Activated naive CD8-positive, alpha-beta T cell treated with anti-CD3 and anti-CD28 coated beads, Interleukin-2, amount 10 ng/mL, durations not matched to agents 7 days and 5 days (primary cell): ENCODE results near the gene DYDC2. TPM values are rescaled to one million over a fixed set of nuclear protein-coding genes. Genes with fewer than 3 reads are reported as not detected.

Experiments
- ATAC-seq: fragments of 150-1000 bp; cut with Tn5 transposase; one replicate; pipeline ENCODE4 v1.10.0; 2021; ENCODE audit warnings: low read depth, moderate library complexity
- POLR2A ChIA-PET: fragments of 350-600 bp; sonication (Branson Sonifier 250); formaldehyde crosslinking; loops from one replicate; lab custom pipeline; 2021; ENCODE audit warnings: antibody characterized with exemption; lab: Charles Lee
- DNase-seq: peaks from one replicate; pipeline ENCODE4 v3.0.0; 2021
- H3K27ac Mint-ChIP-seq: one replicate; pipeline ENCODE4 v1.8.0; 2022; ENCODE audit warnings: mild to moderate bottlenecking, mixed read lengths
- H3K27me3 Mint-ChIP-seq: one replicate; pipeline ENCODE4 v1.8.0; 2022; ENCODE audit warnings: mild to moderate bottlenecking, moderate library complexity, mixed read lengths
- H3K36me3 Mint-ChIP-seq: one replicate; pipeline ENCODE4 v1.8.0; 2021; ENCODE audit warnings: mild to moderate bottlenecking, mixed read lengths
- H3K4me1 Mint-ChIP-seq: one replicate; pipeline ENCODE4 v1.8.0; 2021; ENCODE audit warnings: mixed read lengths
- H3K4me3 Mint-ChIP-seq: one replicate; pipeline ENCODE4 v1.8.0; 2022; ENCODE audit warnings: mild to moderate bottlenecking, moderate library complexity, mixed read lengths
- H3K9me3 Mint-ChIP-seq: one replicate; pipeline ENCODE4 v1.8.0; 2021; ENCODE audit warnings: mixed read lengths
- total RNA-seq, 2 experiments: library from RNA; stranded (reverse); gene quantifications; one replicate each; pipeline ENCODE4 v1.2.3, GENCODE V29; 2021

The DYDC2 gene, protein sequence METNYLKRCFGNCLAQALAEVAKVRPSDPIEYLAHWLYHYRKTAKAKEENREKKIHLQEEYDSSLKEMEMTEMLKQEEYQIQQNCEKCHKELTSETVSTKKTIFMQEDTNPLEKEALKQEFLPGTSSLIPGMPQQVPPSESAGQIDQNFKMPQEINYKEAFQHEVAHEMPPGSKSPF
- total RNA-seq: not detected

- DNase-seq (peak; percentile 76), ATAC-seq (peak; percentile 96)
- H3K36me3 Mint-ChIP-seq: no peaks in the 10 kb centered on the region
- peak within 1 kb of the TSS; percentile 83 for H3K4me3 Mint-ChIP-seq
- no peaks in the 10 kb centered on the region for H3K9me3 Mint-ChIP-seq
- POLR2A ChIA-PET: interaction anchor here (0.6 kb wide), 1 partner anchor 84 kb away, joined by 3 read pairs; no protein-coding TSS in a partner anchor
- peaks cover 5% of the 10 kb centered on the region for H3K4me1 Mint-ChIP-seq
- H3K27ac Mint-ChIP-seq: no peak within 1 kb of the TSS
- H3K27me3 Mint-ChIP-seq: peaks cover 41% of the 10 kb centered on the region
Measured at GRCh38 chr10:80356563-80356988, at the start of gene DYDC2, which contains the start of gene DYDC1. Gene DYDC2, plus strand, starts transcription at chr10:80356781. Its CDS starts 5,663 bp downstream, at chr10:80362444. Gene DYDC1, minus strand, starts transcription at chr10:80356755. Its CDS starts 4,154 bp downstream, at chr10:80352601.

DNA sequence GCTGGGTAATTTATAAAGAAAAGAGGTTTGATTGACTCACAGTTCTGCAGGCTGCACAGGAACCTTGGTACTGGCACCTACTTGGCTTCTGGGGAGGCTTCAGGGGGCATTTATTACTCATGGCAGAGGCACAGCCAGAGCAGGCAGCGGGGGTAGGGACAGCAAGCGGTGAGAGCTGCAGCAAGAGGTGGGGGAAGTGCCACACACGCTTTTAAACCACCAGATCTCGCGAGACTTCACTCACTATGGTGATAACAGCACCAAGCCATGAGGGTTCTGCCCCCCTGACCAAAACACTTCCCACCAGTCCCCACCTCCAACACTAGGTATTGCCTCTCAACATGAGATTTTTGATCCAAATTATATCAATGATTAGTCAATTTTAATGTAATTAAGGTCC, 43.1 kb upstream of the DYDC2 start:
- Mint-ChIP-seq H3K9me3 (peaks cover 1% of the 10 kb centered on the region), H3K4me3 (no peak overlapping the region), H3K4me1 (no peaks in the 10 kb centered on the region), H3K27ac (no peak overlapping the region), H3K27me3 (peaks cover 10% of the 10 kb centered on the region), H3K36me3 (no peaks in the 10 kb centered on the region)
- POLR2A ChIA-PET: no interaction called here
- no peak for ATAC-seq
- no peak for DNase-seq

GRCh38 chr10:80315391-80315790, 41.2 kb upstream of the DYDC2 start:
- no peaks in the 10 kb centered on the region for H3K36me3 Mint-ChIP-seq
- DNase-seq (no peak), ATAC-seq (no peak)
- POLR2A ChIA-PET: no interaction called here
- no peaks in the 10 kb centered on the region for H3K9me3 Mint-ChIP-seq
- no peak overlapping the region for H3K4me3 Mint-ChIP-seq
- H3K27ac Mint-ChIP-seq: no peak overlapping the region
- no peaks in the 10 kb centered on the region for H3K4me1 Mint-ChIP-seq
- peaks cover 10% of the 10 kb centered on the region for H3K27me3 Mint-ChIP-seq

DNA sequence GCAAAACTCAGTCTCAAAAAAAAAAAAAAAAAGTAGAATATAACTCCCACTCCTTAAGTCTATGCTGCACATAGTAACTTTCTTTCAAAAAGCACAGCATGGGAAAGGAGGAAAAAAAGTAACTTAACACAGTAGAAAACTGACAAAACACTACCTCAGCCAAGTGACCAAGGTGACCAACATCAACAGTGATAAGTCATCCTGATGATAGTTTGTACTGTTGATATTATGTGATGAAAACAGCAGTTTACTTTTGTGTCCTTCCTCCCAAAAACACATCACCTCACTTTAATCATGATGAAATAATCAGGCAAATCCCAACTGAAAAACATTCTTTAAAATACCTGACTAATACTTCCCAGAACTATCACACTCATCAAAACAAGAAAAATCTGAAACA, 37.8 kb upstream of the DYDC2 start:
- H3K4me1 Mint-ChIP-seq: no peaks in the 10 kb centered on the region
- H3K36me3 Mint-ChIP-seq: no peaks in the 10 kb centered on the region
- no peak overlapping the region for H3K27ac Mint-ChIP-seq
- H3K27me3 Mint-ChIP-seq: peaks cover 9% of the 10 kb centered on the region
- POLR2A ChIA-PET: no interaction called here
- ATAC-seq: no peak
- H3K9me3 Mint-ChIP-seq: no peaks in the 10 kb centered on the region
- H3K4me3 Mint-ChIP-seq: no peak overlapping the region
- DNase-seq: no peak

DNA sequence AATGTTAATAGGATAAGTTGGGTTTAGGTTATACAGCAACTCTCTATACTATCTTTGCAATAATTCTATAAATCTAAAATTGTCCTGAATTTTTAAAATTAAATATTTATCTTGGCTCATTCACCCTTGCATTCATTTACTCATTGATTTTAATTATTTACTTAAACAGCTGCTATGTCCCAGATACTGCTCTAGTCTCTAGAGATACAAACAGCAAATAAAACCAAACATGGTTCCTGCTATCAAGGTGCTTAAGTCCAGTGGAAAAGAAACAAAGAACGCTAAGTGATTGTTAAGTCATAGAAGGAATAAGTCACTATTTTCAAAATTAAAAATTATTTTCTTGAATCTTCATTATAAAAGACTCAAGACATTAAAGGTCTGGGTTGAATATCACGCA, 37.3 kb upstream of the DYDC2 start:
- Mint-ChIP-seq H3K27me3 (peaks cover 11% of the 10 kb centered on the region), H3K4me1 (no peaks in the 10 kb centered on the region), H3K9me3 (no peaks in the 10 kb centered on the region), H3K4me3 (no peak overlapping the region), H3K27ac (no peak overlapping the region), H3K36me3 (no peaks in the 10 kb centered on the region)
- DNase-seq (no peak), ATAC-seq (no peak)
- POLR2A ChIA-PET: no interaction called here

DNA sequence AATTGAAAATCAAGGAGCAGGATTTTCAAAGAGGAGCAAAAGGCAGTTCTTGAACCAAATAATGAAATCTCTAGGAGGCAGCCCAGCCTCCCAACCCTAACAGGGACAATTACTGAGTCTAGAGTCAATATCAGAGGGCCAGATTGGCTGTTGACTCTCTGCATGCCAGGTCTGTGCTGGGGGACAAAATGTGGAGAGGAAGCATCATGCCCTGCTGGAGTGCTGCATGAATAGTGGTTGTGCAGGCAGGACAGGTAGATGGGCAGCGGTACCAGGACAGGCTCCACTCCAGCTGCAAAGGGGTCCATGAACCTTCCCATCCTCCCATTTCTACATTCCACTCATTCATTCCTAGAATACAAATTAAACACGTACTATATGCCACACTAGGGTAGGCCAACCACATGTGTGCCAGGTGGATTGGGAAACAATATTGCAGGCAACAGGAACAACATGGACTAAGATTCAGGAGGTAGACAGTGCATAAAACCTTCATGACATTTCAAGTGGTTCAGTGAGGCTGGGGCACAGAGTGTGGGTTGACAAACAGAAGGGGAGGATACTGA, 36.8 kb upstream of the DYDC2 start:
- Mint-ChIP-seq H3K36me3 (no peaks in the 10 kb centered on the region), H3K4me3 (no peak overlapping the region), H3K27ac (no peak overlapping the region), H3K9me3 (no peaks in the 10 kb centered on the region), H3K4me1 (no peaks in the 10 kb centered on the region), H3K27me3 (peaks cover 11% of the 10 kb centered on the region)
- ATAC-seq (no peak), DNase-seq (no peak)
- POLR2A ChIA-PET: no interaction called here

DNA sequence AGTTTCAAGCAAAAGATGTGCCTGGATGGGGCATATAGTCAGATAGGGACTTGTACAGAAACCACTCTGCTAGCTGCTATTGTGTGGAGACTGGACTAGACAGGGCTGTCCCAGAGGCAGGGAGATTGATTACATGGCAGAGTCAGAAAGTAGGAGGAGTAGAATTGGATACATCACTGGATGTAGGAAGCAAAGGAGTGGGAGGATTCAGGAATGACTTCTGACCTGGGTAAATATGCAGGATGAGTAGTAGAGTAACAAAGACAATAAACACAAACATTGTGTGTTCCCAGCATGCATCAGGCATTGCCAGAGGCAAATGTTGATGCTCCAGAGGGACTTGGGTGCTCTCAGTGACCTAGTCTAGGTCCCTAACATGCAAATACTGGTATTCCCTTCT, 36.2 kb upstream of the DYDC2 start:
- no peaks in the 10 kb centered on the region for H3K4me1 Mint-ChIP-seq
- peaks cover 11% of the 10 kb centered on the region for H3K27me3 Mint-ChIP-seq
- POLR2A ChIA-PET: no interaction called here
- ATAC-seq (no peak), DNase-seq (no peak)
- H3K4me3 Mint-ChIP-seq: no peak overlapping the region
- H3K36me3 Mint-ChIP-seq: no peaks in the 10 kb centered on the region
- H3K9me3 Mint-ChIP-seq: no peaks in the 10 kb centered on the region
- no peak overlapping the region for H3K27ac Mint-ChIP-seq

DNA sequence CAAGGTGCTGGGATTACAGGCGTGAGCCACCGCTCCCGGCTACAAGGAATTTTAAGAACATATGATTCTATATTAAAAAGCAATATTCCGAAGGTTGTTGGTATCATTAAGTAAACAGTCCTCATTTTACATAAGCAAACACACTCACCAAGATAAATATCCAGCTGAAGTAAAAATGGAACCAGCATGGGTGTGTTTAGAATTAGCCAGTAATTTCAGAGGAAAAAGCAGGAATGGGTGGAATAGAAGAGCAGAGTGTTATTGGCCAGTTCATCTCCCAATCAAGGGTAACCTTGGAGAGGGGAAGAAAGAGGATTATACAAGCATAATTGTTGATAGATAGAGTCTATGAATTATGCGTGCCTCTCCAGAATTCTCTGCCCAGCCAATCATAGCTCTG, 35.4 kb upstream of the DYDC2 start:
- H3K36me3 Mint-ChIP-seq: no peaks in the 10 kb centered on the region
- H3K9me3 Mint-ChIP-seq: no peaks in the 10 kb centered on the region
- H3K27me3 Mint-ChIP-seq: peaks cover 11% of the 10 kb centered on the region
- DNase-seq (no peak), ATAC-seq (no peak)
- H3K4me3 Mint-ChIP-seq: no peak overlapping the region
- POLR2A ChIA-PET: no interaction called here
- no peaks in the 10 kb centered on the region for H3K4me1 Mint-ChIP-seq
- no peak overlapping the region for H3K27ac Mint-ChIP-seq

DNA sequence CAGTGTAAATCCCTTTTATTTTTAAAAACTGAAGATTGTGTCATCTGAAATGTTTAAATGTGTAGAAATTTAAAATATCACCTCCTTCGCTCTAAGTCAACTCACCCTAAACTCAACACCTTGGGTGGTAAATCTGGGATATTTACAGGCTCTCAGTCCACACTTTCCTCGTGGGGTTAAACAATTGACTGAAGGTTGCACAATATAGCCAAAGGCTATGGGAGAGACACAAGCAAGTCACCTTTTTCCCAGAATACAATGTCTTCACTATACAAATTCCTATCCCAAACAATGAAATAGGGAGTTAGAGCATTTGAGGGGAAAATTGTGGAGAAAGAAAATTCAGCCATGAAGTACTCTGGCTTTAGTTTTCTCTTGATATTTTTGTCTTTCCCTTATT, 34.4 kb upstream of the DYDC2 start:
- no peaks in the 10 kb centered on the region for H3K9me3 Mint-ChIP-seq
- no peaks in the 10 kb centered on the region for H3K36me3 Mint-ChIP-seq
- H3K4me1 Mint-ChIP-seq: no peaks in the 10 kb centered on the region
- H3K27me3 Mint-ChIP-seq: peaks cover 9% of the 10 kb centered on the region
- POLR2A ChIA-PET: no interaction called here
- H3K27ac Mint-ChIP-seq: no peak overlapping the region
- no peak for ATAC-seq
- DNase-seq: no peak
- no peak overlapping the region for H3K4me3 Mint-ChIP-seq

- DNase-seq: no peak
- Mint-ChIP-seq H3K27me3 (peaks cover 9% of the 10 kb centered on the region), H3K27ac (no peak overlapping the region), H3K4me3 (no peak overlapping the region), H3K9me3 (no peaks in the 10 kb centered on the region), H3K4me1 (no peaks in the 10 kb centered on the region), H3K36me3 (no peaks in the 10 kb centered on the region)
- POLR2A ChIA-PET: no interaction called here
- ATAC-seq: no peak
Measured at GRCh38 chr10:80322711-80323110, 33.9 kb upstream of the DYDC2 start.

GRCh38 chr10:80323311-80323710, 33.3 kb upstream of the DYDC2 start:
- Mint-ChIP-seq H3K4me1 (no peaks in the 10 kb centered on the region), H3K4me3 (no peak overlapping the region), H3K27me3 (peaks cover 4% of the 10 kb centered on the region), H3K9me3 (no peaks in the 10 kb centered on the region), H3K36me3 (no peaks in the 10 kb centered on the region), H3K27ac (no peak overlapping the region)
- POLR2A ChIA-PET: no interaction called here
- ATAC-seq (no peak), DNase-seq (no peak)

GRCh38 chr10:80324086-80324485, 32.5 kb upstream of the DYDC2 start:
- Mint-ChIP-seq H3K4me3 (no peak overlapping the region), H3K4me1 (no peaks in the 10 kb centered on the region), H3K27me3 (peaks cover 4% of the 10 kb centered on the region), H3K36me3 (no peaks in the 10 kb centered on the region), H3K27ac (no peak overlapping the region), H3K9me3 (no peaks in the 10 kb centered on the region)
- POLR2A ChIA-PET: no interaction called here
- ATAC-seq (no peak), DNase-seq (no peak)

GRCh38 chr10:80324891-80325364, 31.7 kb upstream of the DYDC2 start:
- POLR2A ChIA-PET: no interaction called here
- Mint-ChIP-seq H3K4me3 (no peak overlapping the region), H3K36me3 (no peaks in the 10 kb centered on the region), H3K27me3 (peaks cover 4% of the 10 kb centered on the region), H3K27ac (no peak overlapping the region), H3K4me1 (no peaks in the 10 kb centered on the region), H3K9me3 (no peaks in the 10 kb centered on the region)
- DNase-seq (no peak), ATAC-seq (no peak)

DNA sequence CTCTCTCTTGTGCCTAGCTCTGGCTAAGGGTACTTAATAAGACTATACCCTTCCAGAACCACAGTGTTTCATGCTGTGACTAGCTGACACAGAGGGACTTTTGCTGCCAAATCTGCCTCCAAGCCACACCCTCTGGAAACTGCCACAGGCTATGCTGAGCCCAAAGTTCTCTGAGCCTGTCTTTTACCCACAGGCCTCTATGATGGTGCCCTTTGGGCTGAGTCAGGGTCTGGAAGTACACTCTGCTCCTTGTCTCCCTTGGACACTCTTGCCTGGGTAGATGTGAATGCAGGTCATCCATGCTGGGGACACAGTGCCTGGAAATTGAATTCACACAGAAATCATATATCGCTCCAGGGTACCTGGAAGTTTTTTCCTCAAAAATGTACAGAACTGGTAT, 22.6 kb upstream of the DYDC2 start:
- Mint-ChIP-seq H3K36me3 (no peaks in the 10 kb centered on the region), H3K4me3 (no peak overlapping the region), H3K4me1 (no peaks in the 10 kb centered on the region), H3K9me3 (no peaks in the 10 kb centered on the region), H3K27me3 (peaks cover 7% of the 10 kb centered on the region), H3K27ac (no peak overlapping the region)
- DNase-seq: no peak
- no peak for ATAC-seq
- POLR2A ChIA-PET: no interaction called here
